ENCODE data around the gene NFIX. TPM values are rescaled to one million over a fixed set of nuclear protein-coding genes. Genes with fewer than 3 reads are reported as not detected.

Gene NFIX
- total and polyA plus RNA-seq, 7 experiments from 2014 or later = 0.41 to 7.7 (median 5.9) TPM

DNA sequence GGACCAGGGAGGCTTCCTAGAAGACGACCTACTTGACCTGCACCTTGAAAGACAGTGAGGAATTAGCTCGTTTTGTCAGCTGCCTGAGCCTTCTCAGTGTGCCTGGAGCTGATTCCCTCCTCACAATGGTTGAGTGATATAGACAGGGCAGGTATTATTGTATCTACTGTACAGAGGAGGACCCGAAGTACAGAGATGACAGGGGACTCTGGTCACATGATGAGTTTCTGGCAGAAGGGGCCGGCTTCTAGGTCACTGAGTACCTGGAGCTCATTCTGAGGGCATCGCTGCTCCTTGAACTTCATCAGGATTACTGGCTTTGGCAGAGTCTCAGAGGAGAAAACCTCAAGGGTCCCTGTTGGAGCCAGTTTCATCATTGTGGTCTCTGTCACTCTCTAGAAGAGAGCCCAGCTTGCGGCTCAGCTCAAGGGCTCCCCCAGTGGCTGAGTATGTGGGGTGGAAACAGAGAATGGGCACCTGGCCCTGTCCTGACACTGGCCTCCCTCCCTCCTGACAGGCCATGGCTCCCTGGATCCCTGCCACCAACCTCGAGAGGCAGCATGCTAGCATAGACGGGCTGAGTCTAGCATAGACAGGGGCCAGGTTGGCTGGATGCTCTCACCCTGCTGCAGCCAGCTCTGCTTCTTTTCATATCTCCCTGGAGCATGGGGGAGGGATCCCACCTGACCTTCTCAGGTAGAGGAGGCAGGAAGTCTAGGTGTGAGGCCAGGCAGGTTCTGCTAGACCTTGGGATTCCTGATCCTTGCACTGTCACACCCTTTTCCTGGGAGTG lies 38.7 kb downstream of the NFIX start:
- H3K36me3 Mint-ChIP-seq = peaks cover 0 to 8% (median 0%) of the 10 kb centered on the region in 5 donors
- H3K27ac Mint-ChIP-seq = no peak overlapping the region
- Histone ChIP-seq H3K4me3 (ENCODE audit: low read length) (no peak overlapping the region), H3K27me3 (ENCODE audit: control insufficient read depth in 2 of 2, insufficient read depth in 2 of 2, low read length in 2 of 2) (no peaks in the 10 kb centered on the region), H3K36me3 (ENCODE audit: control insufficient read depth in 2 of 3, insufficient read depth in 3 of 3, low read length in 3 of 3) (no peaks in the 10 kb centered on the region), H3K27ac (ENCODE audit: low read depth, low read length) (no peak overlapping the region), H3K9me3 (ENCODE audit: control insufficient read depth in 2 of 3, low read length in 3 of 3) (no peaks in the 10 kb centered on the region), H3K4me1 (ENCODE audit: control insufficient read depth in 2 of 2, insufficient read depth in 2 of 2, low read length in 2 of 2) (no peaks in the 10 kb centered on the region)
- no peaks in the 10 kb centered on the region for H3K9me3 Mint-ChIP-seq
- DNase-seq (peak in 3 of 9 donors; percentile 13 to 40 (median 31)), ATAC-seq (peak; percentile 81)
- intact Hi-C loops (cut with micrococcal nuclease) = loop anchor here in 1 of 2 donors (1.0 kb wide), 1 partner anchor 51 kb away; no protein-coding TSS in a partner anchor
- ChIA-PET POLR2A (no interaction called here), CTCF (interaction anchor here (0.8 to 1.5 kb wide), 5 partner anchors 9 to 71 kb away, joined by 3 to 6 read pairs (median 4); no protein-coding TSS in a partner anchor)
- no peak overlapping the region for H3K4me3 Mint-ChIP-seq
- H3K4me1 Mint-ChIP-seq = peaks cover 0 to 7% (median 0%) of the 10 kb centered on the region in 7 donors
- H3K27me3 Mint-ChIP-seq = no peaks in the 10 kb centered on the region

DNA sequence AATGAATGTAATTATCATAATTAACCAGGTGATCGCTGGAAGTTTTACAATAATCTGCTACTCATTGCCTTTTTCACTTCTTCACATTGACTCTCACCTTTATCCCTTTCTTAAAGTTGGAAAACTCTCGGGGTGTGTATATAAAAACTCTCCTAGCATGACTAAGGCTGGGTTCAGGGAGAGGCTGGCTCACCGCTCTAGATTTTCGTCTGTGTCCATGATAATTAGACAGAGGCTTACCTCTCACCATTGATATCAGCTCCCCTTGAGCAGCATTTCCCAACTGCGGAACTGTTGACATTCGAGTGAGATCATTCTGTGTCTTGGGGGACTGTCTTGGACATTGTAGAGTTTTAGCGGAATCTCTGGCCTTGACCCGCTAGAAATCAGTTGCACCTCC lies 39.4 kb downstream of the NFIX start:
- no peaks in the 10 kb centered on the region for H3K27me3 ChIP-seq (ENCODE audit: control insufficient read depth in 2 of 2, insufficient read depth in 2 of 2, low read length in 2 of 2)
- H3K4me1 ChIP-seq (ENCODE audit: control insufficient read depth in 2 of 2, insufficient read depth in 2 of 2, low read length in 2 of 2) = no peaks in the 10 kb centered on the region
- H3K36me3 Mint-ChIP-seq = peaks cover 0 to 8% (median 0%) of the 10 kb centered on the region in 5 donors
- ChIA-PET CTCF (interaction anchor here (1.5 kb wide), 1 partner anchor 27 kb away, joined by 6 read pairs; no protein-coding TSS in a partner anchor), POLR2A (no interaction called here)
- H3K27me3 Mint-ChIP-seq = no peaks in the 10 kb centered on the region
- H3K9me3 Mint-ChIP-seq = no peaks in the 10 kb centered on the region
- H3K27ac Mint-ChIP-seq = no peak overlapping the region
- DNase-seq (no peak), ATAC-seq (no peak)
- no peaks in the 10 kb centered on the region for H3K36me3 ChIP-seq (ENCODE audit: control insufficient read depth in 2 of 3, insufficient read depth in 3 of 3, low read length in 3 of 3)
- H3K27ac ChIP-seq (ENCODE audit: low read depth, low read length) = no peak overlapping the region
- intact Hi-C loops (cut with micrococcal nuclease) = loop anchor here in 1 of 2 donors (1.0 kb wide), 1 partner anchor 51 kb away; no protein-coding TSS in a partner anchor
- no peak overlapping the region for H3K4me3 ChIP-seq (ENCODE audit: low read length)
- no peaks in the 10 kb centered on the region for H3K9me3 ChIP-seq (ENCODE audit: control insufficient read depth in 2 of 3, low read length in 3 of 3)
- H3K4me3 Mint-ChIP-seq = no peak overlapping the region
- H3K4me1 Mint-ChIP-seq = peaks cover 0 to 7% (median 0%) of the 10 kb centered on the region in 7 donors

- ATAC-seq = no peak
- H3K4me1 Mint-ChIP-seq = peaks cover 0 to 7% (median 0%) of the 10 kb centered on the region in 7 donors
- H3K4me3 Mint-ChIP-seq = no peak overlapping the region
- no peak overlapping the region for H3K27ac Mint-ChIP-seq
- peaks cover 0 to 8% (median 0%) of the 10 kb centered on the region in 5 donors for H3K36me3 Mint-ChIP-seq
- no peaks in the 10 kb centered on the region for H3K9me3 ChIP-seq (ENCODE audit: control insufficient read depth in 2 of 3, low read length in 3 of 3)
- peaks cover 0 to 2% (median 0%) of the 10 kb centered on the region in 5 donors for H3K27me3 Mint-ChIP-seq
- H3K27ac ChIP-seq (ENCODE audit: low read depth, low read length) = no peak overlapping the region
- H3K36me3 ChIP-seq (ENCODE audit: control insufficient read depth in 2 of 3, insufficient read depth in 3 of 3, low read length in 3 of 3) = no peaks in the 10 kb centered on the region
- intact Hi-C loops (cut with micrococcal nuclease) = no loop called here
- H3K4me3 ChIP-seq (ENCODE audit: low read length) = no peak overlapping the region
- H3K4me1 ChIP-seq (ENCODE audit: control insufficient read depth in 2 of 2, insufficient read depth in 2 of 2, low read length in 2 of 2) = no peaks in the 10 kb centered on the region
- POLR2A ChIA-PET = no interaction called here
- no peaks in the 10 kb centered on the region for H3K9me3 Mint-ChIP-seq
- CTCF ChIA-PET = no interaction called here
- no peaks in the 10 kb centered on the region for H3K27me3 ChIP-seq (ENCODE audit: control insufficient read depth in 2 of 2, insufficient read depth in 2 of 2, low read length in 2 of 2)
- no peak for DNase-seq
Measured at GRCh38 chr19:13035820-13036365, 40.6 kb downstream of the NFIX start.

GRCh38 chr19:13036366-13036976 lies 41.2 kb downstream of the NFIX start:
- intact Hi-C loops (cut with micrococcal nuclease) = no loop called here
- Histone ChIP-seq H3K4me3 (ENCODE audit: low read length) (no peak overlapping the region), H3K4me1 (ENCODE audit: control insufficient read depth in 2 of 2, insufficient read depth in 2 of 2, low read length in 2 of 2) (no peaks in the 10 kb centered on the region), H3K27ac (ENCODE audit: low read depth, low read length) (no peak overlapping the region), H3K27me3 (ENCODE audit: control insufficient read depth in 2 of 2, insufficient read depth in 2 of 2, low read length in 2 of 2) (no peaks in the 10 kb centered on the region), H3K36me3 (ENCODE audit: control insufficient read depth in 2 of 3, insufficient read depth in 3 of 3, low read length in 3 of 3) (no peaks in the 10 kb centered on the region), H3K9me3 (ENCODE audit: control insufficient read depth in 2 of 3, low read length in 3 of 3) (no peaks in the 10 kb centered on the region)
- H3K9me3 Mint-ChIP-seq = no peaks in the 10 kb centered on the region
- peaks cover 0 to 8% (median 0%) of the 10 kb centered on the region in 5 donors for H3K36me3 Mint-ChIP-seq
- ChIA-PET POLR2A (no interaction called here), CTCF (no interaction called here)
- no peak overlapping the region for H3K27ac Mint-ChIP-seq
- peaks cover 0 to 7% (median 0%) of the 10 kb centered on the region in 7 donors for H3K4me1 Mint-ChIP-seq
- DNase-seq (no peak), ATAC-seq (no peak)
- no peak overlapping the region for H3K4me3 Mint-ChIP-seq
- peaks cover 0 to 3% (median 0%) of the 10 kb centered on the region in 5 donors for H3K27me3 Mint-ChIP-seq

GRCh38 chr19:13037161-13037560 lies 41.9 kb downstream of the NFIX start:
- ATAC-seq = peak; percentile 52
- Mint-ChIP-seq H3K36me3 (peaks cover 0 to 8% (median 0%) of the 10 kb centered on the region in 5 donors), H3K4me3 (no peak overlapping the region), H3K27me3 (peaks cover 0 to 3% (median 0%) of the 10 kb centered on the region in 5 donors), H3K27ac (no peak overlapping the region), H3K9me3 (no peaks in the 10 kb centered on the region), H3K4me1 (peaks cover 0 to 7% (median 0%) of the 10 kb centered on the region in 7 donors)
- DNase-seq = no peak
- ChIA-PET POLR2A (no interaction called here), CTCF (no interaction called here)
- Histone ChIP-seq H3K27ac (ENCODE audit: low read depth, low read length) (no peak overlapping the region), H3K36me3 (ENCODE audit: control insufficient read depth in 2 of 3, insufficient read depth in 3 of 3, low read length in 3 of 3) (no peaks in the 10 kb centered on the region), H3K4me1 (ENCODE audit: control insufficient read depth in 2 of 2, insufficient read depth in 2 of 2, low read length in 2 of 2) (no peaks in the 10 kb centered on the region), H3K9me3 (ENCODE audit: control insufficient read depth in 2 of 3, low read length in 3 of 3) (no peaks in the 10 kb centered on the region), H3K27me3 (ENCODE audit: control insufficient read depth in 2 of 2, insufficient read depth in 2 of 2, low read length in 2 of 2) (no peaks in the 10 kb centered on the region), H3K4me3 (ENCODE audit: low read length) (no peak overlapping the region)
- intact Hi-C loops (cut with micrococcal nuclease) = no loop called here

GRCh38 chr19:13037731-13038130 lies 42.5 kb downstream of the NFIX start:
- POLR2A ChIA-PET = no interaction called here
- ATAC-seq (no peak), DNase-seq (no peak)
- Mint-ChIP-seq H3K4me1 (peaks cover 0 to 5% (median under 1%) of the 10 kb centered on the region in 7 donors), H3K9me3 (no peaks in the 10 kb centered on the region), H3K4me3 (no peak overlapping the region), H3K36me3 (peaks cover 0 to 8% (median 0%) of the 10 kb centered on the region in 5 donors), H3K27me3 (peaks cover 0 to 3% (median 0%) of the 10 kb centered on the region in 5 donors), H3K27ac (no peak overlapping the region)
- H3K36me3 ChIP-seq (ENCODE audit: control insufficient read depth in 2 of 3, insufficient read depth in 3 of 3, low read length in 3 of 3) = no peaks in the 10 kb centered on the region
- no peaks in the 10 kb centered on the region for H3K9me3 ChIP-seq (ENCODE audit: control insufficient read depth in 2 of 3, low read length in 3 of 3)
- H3K27me3 ChIP-seq (ENCODE audit: control insufficient read depth in 2 of 2, insufficient read depth in 2 of 2, low read length in 2 of 2) = no peaks in the 10 kb centered on the region
- intact Hi-C loops (cut with micrococcal nuclease) = no loop called here
- CTCF ChIA-PET = no interaction called here
- no peak overlapping the region for H3K27ac ChIP-seq (ENCODE audit: low read depth, low read length)
- H3K4me1 ChIP-seq (ENCODE audit: control insufficient read depth in 2 of 2, insufficient read depth in 2 of 2, low read length in 2 of 2) = peaks cover 0 to 2% of the 10 kb centered on the region in 2 donors
- no peak overlapping the region for H3K4me3 ChIP-seq (ENCODE audit: low read length)

All from naive thymus-derived CD4-positive, alpha-beta T cell (primary cell).